ENCODE measurements around the gene FAM174B. TPM values are rescaled to one million over a fixed set of nuclear protein-coding genes. Genes with fewer than 3 reads are reported as not detected.

Gene FAM174B
- total and polyA plus RNA-seq, 7 donors: 7.6 to 22.1 (median 11.0) TPM

DNA sequence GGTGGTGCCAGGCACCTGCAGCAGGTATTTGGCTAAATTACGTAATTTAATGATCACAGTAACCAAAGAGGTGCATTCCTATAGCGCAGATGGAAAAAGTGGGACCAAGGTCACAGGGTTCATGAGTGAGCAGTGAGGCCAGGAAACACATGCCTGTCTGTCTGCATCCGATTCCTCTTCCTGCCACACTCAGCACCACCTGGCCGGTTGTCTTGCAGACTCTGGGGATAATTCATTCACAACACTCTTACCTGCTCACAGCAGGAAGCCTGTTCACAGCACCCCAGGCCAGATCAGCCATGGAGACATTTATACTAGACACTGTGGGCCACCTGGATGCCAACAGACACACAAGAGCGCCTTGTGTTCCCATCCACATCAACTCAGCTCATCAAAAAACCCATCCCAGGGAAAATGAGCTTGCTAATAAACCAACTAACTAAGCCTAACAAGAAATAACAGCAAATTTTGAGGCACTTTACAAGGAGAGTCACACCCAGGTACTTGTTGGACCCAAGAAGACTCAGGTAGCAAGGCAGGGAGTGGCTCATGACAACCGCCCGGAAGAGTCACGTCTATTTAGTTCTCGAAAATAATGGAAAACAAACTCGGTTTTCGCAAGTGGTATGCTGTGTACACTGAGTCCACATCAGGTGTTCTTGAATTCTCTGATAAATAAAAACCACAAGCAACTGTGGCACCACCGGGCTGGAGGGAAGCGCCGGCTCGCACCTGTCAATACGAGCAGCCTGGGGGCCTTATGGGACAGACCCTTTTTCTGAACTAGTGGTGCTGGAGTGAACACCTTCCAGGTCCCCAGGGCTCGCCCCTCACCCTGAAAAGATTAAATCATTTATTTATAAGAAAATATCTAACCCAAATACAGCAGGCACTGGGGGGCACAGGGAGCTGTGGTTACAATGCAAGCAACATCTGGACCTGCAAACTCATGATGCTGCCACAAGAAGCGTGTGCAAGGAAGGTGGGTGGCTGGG is 40.5 kb downstream of the FAM174B start:
- Histone ChIP-seq H3K36me3 (ENCODE audit: insufficient read depth in 1 of 2, low read depth in 1 of 2) (no peaks in the 10 kb centered on the region), H3K4me1 (peaks cover 16% of the 10 kb centered on the region), H3K27me3 (ENCODE audit: insufficient read depth in 3 of 3, low read length in 2 of 3) (no peaks in the 10 kb centered on the region), H3K4me3 (no peak overlapping the region), H3K9me3 (no peaks in the 10 kb centered on the region), H3K27ac (no peak overlapping the region)
- no peak for ATAC-seq
- no peak for DNase-seq
- intact Hi-C loops (cut with DNase I): loop anchor here in 1 of 2 donors (5.0 kb wide), 2 partner anchors 88 to 97 kb away; no protein-coding TSS in a partner anchor
- TF ChIP-seq, protein P1, sequence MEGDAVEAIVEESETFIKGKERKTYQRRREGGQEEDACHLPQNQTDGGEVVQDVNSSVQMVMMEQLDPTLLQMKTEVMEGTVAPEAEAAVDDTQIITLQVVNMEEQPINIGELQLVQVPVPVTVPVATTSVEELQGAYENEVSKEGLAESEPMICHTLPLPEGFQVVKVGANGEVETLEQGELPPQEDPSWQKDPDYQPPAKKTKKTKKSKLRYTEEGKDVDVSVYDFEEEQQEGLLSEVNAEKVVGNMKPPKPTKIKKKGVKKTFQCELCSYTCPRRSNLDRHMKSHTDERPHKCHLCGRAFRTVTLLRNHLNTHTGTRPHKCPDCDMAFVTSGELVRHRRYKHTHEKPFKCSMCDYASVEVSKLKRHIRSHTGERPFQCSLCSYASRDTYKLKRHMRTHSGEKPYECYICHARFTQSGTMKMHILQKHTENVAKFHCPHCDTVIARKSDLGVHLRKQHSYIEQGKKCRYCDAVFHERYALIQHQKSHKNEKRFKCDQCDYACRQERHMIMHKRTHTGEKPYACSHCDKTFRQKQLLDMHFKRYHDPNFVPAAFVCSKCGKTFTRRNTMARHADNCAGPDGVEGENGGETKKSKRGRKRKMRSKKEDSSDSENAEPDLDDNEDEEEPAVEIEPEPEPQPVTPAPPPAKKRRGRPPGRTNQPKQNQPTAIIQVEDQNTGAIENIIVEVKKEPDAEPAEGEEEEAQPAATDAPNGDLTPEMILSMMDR (IDR thresholded peaks at IDR 0.05): no peak
- 87 to 93% (median 92%) methylated on average over 18 of the region's 18 CpGs for WGBS, 3 donors

DNA sequence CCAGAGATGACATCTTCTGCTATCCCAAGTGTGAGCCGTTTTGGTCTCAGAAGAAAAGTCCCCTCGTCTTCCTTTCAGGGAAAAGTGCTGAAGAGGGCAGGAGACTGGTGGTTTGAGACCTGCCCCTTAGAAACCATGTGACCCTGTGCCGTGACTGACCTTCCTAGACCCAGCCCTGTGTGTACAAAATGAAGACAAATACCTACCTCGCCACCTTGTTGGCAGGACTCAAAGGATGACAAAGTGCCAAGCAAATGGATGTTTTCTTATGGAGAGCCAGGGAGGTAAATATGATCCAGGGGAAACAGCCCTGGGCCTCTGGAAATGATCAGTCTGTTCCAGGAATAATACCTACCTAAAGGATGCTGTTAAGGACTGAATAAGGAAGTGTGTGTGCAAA is 41.3 kb downstream of the FAM174B start:
- Histone ChIP-seq H3K4me1 (peaks cover 9% of the 10 kb centered on the region), H3K27ac (no peak overlapping the region), H3K27me3 (ENCODE audit: insufficient read depth in 3 of 3, low read length in 2 of 3) (no peaks in the 10 kb centered on the region), H3K4me3 (no peak overlapping the region), H3K36me3 (ENCODE audit: insufficient read depth in 1 of 2, low read depth in 1 of 2) (no peaks in the 10 kb centered on the region), H3K9me3 (no peaks in the 10 kb centered on the region)
- ATAC-seq (no peak), DNase-seq (no peak)
- intact Hi-C loops (cut with DNase I): loop anchor here in 1 of 2 donors (5.0 kb wide), 1 partner anchor 98 kb away; no protein-coding TSS in a partner anchor
- TF ChIP-seq, protein P1 (IDR thresholded peaks at IDR 0.05): no peak
- 73 to 93% (median 84%) methylated on average over 4 of the region's 4 CpGs for WGBS, 3 donors

DNA sequence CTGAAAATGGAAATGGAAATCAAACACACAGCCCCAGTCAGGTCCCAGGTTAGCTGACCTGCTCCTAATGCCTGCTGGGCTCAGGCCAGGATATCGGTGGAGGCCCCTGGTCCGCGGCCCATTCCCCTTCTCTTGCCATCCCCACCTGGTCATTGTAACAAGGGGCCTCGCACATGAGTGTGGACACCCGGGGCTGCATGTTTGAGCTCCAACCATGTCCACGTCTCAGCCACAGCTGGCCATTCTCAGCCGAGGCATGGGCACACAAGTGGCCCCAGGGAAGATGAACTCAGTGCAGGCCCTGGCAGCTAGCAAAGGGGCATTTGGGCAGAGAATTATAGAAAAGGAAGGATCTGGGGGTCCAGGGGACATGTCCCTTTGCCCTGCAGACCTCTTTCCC is 41.7 kb downstream of the FAM174B start:
- intact Hi-C loops (cut with DNase I): loop anchor here in 1 of 2 donors (5.0 kb wide), 1 partner anchor 98 kb away; no protein-coding TSS in a partner anchor
- H3K27ac ChIP-seq: no peak overlapping the region
- TF ChIP-seq, protein P1 (IDR thresholded peaks at IDR 0.05): no peak

DNA sequence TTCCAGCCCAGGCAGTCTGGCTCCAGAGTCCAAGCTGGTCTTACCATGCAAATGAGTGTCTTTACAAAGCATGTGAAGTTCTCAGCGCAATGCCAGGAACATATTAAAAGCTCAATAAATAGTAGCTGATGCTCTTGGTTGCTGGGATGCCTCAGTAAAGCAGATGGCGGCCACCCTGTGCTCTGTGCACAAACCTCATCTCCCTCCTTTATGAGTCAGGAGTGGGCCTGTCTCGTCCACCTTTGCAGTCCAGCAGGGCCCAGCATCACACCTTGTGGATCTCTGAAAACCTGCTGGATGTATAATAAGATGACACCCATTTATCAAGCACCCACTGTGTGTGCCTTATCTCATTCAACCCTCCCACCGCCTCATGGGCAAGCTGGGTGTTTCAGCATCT is 42.7 kb downstream of the FAM174B start:
- Histone ChIP-seq H3K4me3 (no peak overlapping the region), H3K36me3 (ENCODE audit: insufficient read depth in 1 of 2, low read depth in 1 of 2) (no peaks in the 10 kb centered on the region), H3K9me3 (no peaks in the 10 kb centered on the region), H3K27ac (no peak overlapping the region), H3K4me1 (peaks cover 5% of the 10 kb centered on the region), H3K27me3 (ENCODE audit: insufficient read depth in 3 of 3, low read length in 2 of 3) (no peaks in the 10 kb centered on the region)
- WGBS, 3 donors: 88 to 96% (median 94%) methylated on average over 4 of the region's 4 CpGs
- ATAC-seq (no peak), DNase-seq (no peak)
- intact Hi-C loops (cut with DNase I): loop anchor here in 1 of 2 donors (5.0 kb wide), 1 partner anchor 99 kb away; no protein-coding TSS in a partner anchor
- TF ChIP-seq, protein P1 (IDR thresholded peaks at IDR 0.05): no peak

More for the DNA sequence above, 41.7 kb downstream of the FAM174B start:
- DNase-seq: no peak
- Histone ChIP-seq H3K4me3 (no peak overlapping the region), H3K9me3 (no peaks in the 10 kb centered on the region), H3K27me3 (ENCODE audit: insufficient read depth in 3 of 3, low read length in 2 of 3) (no peaks in the 10 kb centered on the region), H3K4me1 (peaks cover 9% of the 10 kb centered on the region), H3K36me3 (ENCODE audit: insufficient read depth in 1 of 2, low read depth in 1 of 2) (no peaks in the 10 kb centered on the region)
- 82 to 95% (median 87%) methylated on average over 7 of the region's 7 CpGs for WGBS, 3 donors
- no peak for ATAC-seq
